GM20000 (cell line): ENCODE results near the gene NAT8L.

Experiments used
- DNase-seq: peaks from one replicate; pipeline ENCODE4 v3.0.0; 2012; ENCODE audit warnings: low spot score
- TF ChIP-seq, protein P1 (sequence below): IDR thresholded peaks from 2 replicates; pipeline ENCODE4 v1.5.1; 2012; ENCODE audit warnings: mild to moderate bottlenecking, control low read depth; ENCODE audit errors: extremely low read depth, missing control alignments

The NAT8L gene

DNA sequence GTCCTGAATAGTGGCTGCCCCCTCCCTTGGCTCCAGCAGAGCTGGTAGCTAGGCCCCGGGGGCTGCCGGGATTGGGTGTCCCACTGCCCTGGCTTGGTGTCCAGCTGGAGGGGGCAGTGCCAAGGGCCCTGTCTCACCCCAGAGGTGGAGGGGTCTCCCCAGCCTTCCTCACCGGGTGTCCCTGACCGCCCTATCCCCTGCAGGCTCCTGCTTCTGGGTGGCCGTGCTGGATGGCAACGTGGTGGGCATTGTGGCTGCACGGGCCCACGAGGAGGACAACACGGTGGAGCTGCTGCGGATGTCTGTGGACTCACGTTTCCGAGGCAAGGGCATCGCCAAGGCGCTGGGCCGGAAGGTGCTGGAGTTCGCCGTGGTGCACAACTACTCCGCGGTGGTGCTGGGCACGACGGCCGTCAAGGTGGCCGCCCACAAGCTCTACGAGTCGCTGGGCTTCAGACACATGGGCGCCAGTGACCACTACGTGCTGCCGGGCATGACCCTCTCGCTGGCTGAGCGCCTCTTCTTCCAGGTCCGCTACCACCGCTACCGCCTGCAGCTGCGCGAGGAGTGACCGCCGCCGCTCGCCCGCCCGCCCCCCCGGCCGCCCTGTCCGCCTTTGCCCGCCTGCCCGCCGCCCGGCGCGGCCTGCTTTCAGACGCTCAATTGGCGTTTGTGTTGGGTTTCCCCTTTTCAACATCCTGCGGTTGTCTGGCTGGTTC is 4.6 kb downstream of the NAT8L start:
- TF ChIP-seq, protein P1, sequence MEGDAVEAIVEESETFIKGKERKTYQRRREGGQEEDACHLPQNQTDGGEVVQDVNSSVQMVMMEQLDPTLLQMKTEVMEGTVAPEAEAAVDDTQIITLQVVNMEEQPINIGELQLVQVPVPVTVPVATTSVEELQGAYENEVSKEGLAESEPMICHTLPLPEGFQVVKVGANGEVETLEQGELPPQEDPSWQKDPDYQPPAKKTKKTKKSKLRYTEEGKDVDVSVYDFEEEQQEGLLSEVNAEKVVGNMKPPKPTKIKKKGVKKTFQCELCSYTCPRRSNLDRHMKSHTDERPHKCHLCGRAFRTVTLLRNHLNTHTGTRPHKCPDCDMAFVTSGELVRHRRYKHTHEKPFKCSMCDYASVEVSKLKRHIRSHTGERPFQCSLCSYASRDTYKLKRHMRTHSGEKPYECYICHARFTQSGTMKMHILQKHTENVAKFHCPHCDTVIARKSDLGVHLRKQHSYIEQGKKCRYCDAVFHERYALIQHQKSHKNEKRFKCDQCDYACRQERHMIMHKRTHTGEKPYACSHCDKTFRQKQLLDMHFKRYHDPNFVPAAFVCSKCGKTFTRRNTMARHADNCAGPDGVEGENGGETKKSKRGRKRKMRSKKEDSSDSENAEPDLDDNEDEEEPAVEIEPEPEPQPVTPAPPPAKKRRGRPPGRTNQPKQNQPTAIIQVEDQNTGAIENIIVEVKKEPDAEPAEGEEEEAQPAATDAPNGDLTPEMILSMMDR: no peak
- no peak for DNase-seq

- TF ChIP-seq, protein P1: no peak
- no peak for DNase-seq
Observed at GRCh38 chr4:2064276-2064991, 5.3 kb downstream of the NAT8L start.

DNA sequence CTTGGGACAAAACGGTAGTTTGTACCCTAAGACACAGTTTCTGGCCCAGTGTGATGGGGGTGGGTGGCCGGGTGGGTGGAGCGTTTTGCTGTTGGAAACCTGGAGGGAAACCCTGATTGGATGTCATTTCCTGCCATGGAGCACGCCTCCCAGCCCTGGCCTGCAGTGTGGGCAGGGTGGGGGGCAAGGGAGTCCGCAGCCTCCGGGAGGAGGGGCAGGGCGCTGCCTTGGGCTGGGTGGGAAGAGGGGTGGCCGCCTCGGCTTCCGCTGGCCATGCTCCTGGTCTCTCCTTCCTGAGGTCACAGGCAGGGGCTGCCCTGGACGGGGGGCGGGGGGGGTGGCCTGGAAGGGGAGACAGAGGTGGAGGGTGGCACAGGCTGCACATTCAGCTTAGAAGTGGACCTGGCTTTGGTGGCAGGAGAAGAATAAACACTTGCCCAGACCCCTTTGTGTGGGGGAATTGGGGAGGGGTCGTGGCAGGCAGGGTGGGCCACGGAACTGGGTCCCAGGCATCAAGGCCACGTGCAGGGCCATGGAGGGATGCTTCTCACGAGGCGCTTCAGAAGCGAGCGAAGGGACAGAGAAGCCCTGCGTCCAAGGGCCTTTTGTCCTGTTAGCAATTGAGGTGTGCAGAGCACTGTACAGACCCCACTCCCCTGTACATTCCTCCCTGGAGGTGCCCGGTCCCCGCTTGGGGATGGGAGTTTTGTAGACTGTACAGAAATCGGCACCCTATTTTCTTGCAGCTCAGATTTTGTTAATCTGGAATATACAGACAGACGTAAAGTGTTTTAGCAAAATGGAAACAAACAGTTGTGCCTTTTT is 6.2 kb downstream of the NAT8L start:
- TF ChIP-seq, protein P1: no peak

GRCh38 chr4:2066011-2066551 is 7.0 kb downstream of the NAT8L start:
- TF ChIP-seq, protein P1: no peak
- DNase-seq: no peak

More for the DNA sequence above, 6.2 kb downstream of the NAT8L start:
- no peak for DNase-seq

- TF ChIP-seq, protein P1: no peak
- DNase-seq: no peak
Observed at GRCh38 chr4:2066571-2067445, 7.7 kb downstream of the NAT8L start.

DNA sequence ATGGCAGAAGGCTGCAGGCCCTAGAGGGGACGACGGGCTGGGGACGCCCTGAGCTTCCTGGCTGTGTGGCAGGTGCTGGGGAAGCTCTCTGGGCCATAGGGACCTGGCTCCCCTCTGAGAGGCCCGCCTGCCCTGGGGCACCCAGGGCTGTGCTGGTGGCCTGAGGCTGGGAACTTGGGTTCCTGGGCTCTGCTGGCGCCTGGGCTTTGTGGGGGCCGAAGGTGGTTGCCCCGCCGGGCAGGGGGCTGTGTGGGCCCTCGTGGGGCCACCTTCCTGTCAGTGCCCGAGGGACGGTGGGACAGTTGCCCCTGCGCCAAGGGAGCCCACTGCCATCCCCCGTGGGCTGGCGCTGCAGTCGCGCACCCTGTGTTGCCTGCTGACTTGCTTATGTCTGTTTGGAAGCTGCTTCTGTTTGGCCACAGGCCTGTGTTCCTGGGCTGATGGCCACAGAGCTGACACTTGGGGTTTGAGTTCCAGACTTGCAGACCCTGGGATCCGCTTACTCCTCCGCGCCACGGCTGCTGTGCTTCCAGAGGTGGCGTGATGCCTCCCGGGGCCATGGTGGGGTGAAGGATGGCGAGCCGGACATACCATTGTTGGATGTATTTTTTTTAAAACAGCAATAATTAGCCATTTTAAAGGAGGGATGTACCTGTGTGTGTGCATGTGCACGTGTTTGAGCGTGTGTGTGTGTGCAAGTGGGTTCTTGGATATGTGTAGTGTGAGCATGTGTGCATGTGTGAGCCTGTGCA is 8.5 kb downstream of the NAT8L start:
- TF ChIP-seq, protein P1: no peak
- DNase-seq: no peak
